Endothelial cell (in vitro differentiated cells): ENCODE results near the gene LPP. TPM values are rescaled to one million over a fixed set of nuclear protein-coding genes. Genes with fewer than 3 reads are reported as not detected.
A peak's percentile ranks its signal among the peaks of the same experiment; 100 is the strongest.

ENCODE experiments used
- DNase-seq: peaks from one replicate; pipeline ENCODE4 v3.0.0; 2021; ENCODE audit warnings: low spot score
- H3K27ac Mint-ChIP-seq: one replicate; pipeline ENCODE4 v1.8.0; 2021; ENCODE audit warnings: mixed read lengths, inconsistent platforms; ENCODE audit not compliant: unreplicated experiment
- H3K27me3 Mint-ChIP-seq: one replicate; pipeline ENCODE4 v1.8.0; 2021; ENCODE audit warnings: mild to moderate bottlenecking, moderate library complexity, mixed read lengths, inconsistent platforms; ENCODE audit not compliant: unreplicated experiment
- H3K36me3 Mint-ChIP-seq: one replicate; pipeline ENCODE4 v1.8.0; 2021; ENCODE audit warnings: mild to moderate bottlenecking, low read depth, mixed read lengths, inconsistent platforms; ENCODE audit not compliant: unreplicated experiment
- H3K4me1 Mint-ChIP-seq: one replicate; pipeline ENCODE4 v1.8.0; 2021; ENCODE audit warnings: mild to moderate bottlenecking, mixed read lengths, inconsistent platforms; ENCODE audit not compliant: unreplicated experiment
- H3K4me3 Mint-ChIP-seq: one replicate; pipeline ENCODE4 v1.8.0; 2021; ENCODE audit warnings: mild to moderate bottlenecking, mixed read lengths, inconsistent platforms; ENCODE audit not compliant: unreplicated experiment
- H3K9me3 Mint-ChIP-seq: one replicate; pipeline ENCODE4 v1.8.0; 2021; ENCODE audit warnings: mixed read lengths, inconsistent platforms; ENCODE audit not compliant: unreplicated experiment
- total RNA-seq: library from RNA; stranded (reverse); fragmentation: NEBNext Ultra II Directional; extraction: Animal tissue kit (Norgen Biotek cat#: 25700); gene quantifications from one replicate; pipeline ENCODE4 v1.2.1, GENCODE V29; 2021; ENCODE audit not compliant: unreplicated experiment
- TF ChIP-seq, protein P1 (sequence below): fragments of 200-600 bp; sonication (generic); IDR thresholded peaks from one replicate; pipeline ENCODE4 v1.5.0; 2021; ENCODE audit warnings: antibody characterized with exemption; ENCODE audit not compliant: unreplicated experiment

Gene LPP
- total RNA-seq, 1 donor from 2014 or later = 181 TPM

DNA sequence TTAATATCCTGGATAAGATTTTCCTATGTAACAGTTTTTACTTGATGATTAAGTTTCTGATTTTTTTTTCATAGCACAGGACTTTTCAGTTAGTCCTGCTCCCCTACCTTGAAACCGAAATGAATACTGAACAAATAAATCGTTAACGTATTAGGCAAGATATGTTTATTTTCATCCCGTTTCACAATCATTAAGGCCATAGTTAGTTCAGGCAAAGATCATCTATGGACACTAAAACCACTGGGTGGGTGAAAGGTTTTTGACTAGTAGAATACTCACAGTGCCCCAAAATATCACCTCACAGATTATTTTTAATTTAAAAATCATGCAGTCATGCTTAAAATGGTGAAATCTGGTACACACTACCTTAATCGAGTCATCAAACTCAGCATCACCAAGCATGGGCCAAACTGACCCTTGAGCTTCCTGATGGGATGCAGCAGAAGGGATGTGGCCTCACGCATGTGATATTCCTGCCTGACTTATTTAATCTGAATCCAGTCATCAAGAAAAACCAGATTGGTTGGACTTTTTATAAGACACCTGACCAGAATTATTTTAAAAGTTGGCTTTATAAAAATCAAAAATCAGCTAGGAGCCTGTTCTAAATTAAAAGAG lies 365.0 kb downstream of the LPP start:
- Mint-ChIP-seq H3K36me3 (peaks cover 4% of the 10 kb centered on the region), H3K4me1 (peaks cover 11% of the 10 kb centered on the region), H3K27me3 (peaks cover 2% of the 10 kb centered on the region), H3K9me3 (no peaks in the 10 kb centered on the region), H3K4me3 (no peak overlapping the region), H3K27ac (no peak overlapping the region)
- TF ChIP-seq, protein P1, sequence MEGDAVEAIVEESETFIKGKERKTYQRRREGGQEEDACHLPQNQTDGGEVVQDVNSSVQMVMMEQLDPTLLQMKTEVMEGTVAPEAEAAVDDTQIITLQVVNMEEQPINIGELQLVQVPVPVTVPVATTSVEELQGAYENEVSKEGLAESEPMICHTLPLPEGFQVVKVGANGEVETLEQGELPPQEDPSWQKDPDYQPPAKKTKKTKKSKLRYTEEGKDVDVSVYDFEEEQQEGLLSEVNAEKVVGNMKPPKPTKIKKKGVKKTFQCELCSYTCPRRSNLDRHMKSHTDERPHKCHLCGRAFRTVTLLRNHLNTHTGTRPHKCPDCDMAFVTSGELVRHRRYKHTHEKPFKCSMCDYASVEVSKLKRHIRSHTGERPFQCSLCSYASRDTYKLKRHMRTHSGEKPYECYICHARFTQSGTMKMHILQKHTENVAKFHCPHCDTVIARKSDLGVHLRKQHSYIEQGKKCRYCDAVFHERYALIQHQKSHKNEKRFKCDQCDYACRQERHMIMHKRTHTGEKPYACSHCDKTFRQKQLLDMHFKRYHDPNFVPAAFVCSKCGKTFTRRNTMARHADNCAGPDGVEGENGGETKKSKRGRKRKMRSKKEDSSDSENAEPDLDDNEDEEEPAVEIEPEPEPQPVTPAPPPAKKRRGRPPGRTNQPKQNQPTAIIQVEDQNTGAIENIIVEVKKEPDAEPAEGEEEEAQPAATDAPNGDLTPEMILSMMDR = no peak
- no peak for DNase-seq

DNA sequence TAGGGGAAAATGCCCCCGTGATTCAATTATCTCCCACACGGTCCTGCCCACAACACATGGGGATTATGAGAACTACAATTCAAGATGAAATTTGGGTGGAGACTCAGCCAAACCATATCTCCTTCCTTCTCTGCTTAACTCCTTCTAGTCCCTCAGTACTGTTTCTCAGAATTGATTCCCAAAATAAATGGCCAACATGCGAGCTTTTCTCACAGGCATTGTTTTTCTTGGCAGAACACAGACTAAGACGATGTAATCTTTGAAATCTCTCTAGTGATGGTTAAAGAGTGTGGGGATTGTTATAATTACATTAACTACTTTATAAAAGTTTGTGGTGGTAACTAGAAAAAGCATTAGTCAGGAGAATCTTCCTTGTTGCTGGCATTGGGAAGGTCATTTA lies 366.5 kb downstream of the LPP start:
- Mint-ChIP-seq H3K27ac (no peak overlapping the region), H3K9me3 (no peaks in the 10 kb centered on the region), H3K4me3 (no peak overlapping the region), H3K27me3 (no peaks in the 10 kb centered on the region), H3K4me1 (peaks cover 16% of the 10 kb centered on the region), H3K36me3 (peaks cover 13% of the 10 kb centered on the region)
- no peak for DNase-seq
- TF ChIP-seq, protein P1 = no peak

DNA sequence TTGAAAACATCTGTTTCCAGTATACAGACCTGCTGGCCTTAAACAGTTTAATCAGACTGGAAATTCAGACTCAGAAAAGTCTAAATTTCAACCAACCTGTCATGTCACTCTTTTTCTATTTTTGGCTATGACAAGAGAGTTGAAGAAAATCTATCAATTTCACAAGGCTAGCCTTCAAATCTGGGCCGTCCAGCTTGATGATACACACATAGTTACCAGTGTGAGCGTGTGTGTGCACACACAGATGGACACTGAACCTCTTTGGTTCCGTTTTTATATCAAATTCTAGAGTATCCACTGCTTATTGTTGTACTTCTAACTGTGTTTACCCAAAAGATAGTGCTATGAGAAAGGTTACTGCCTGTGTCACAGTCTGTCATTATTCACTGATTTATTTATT lies 368.2 kb downstream of the LPP start:
- H3K9me3 Mint-ChIP-seq = no peaks in the 10 kb centered on the region
- no peak overlapping the region for H3K4me3 Mint-ChIP-seq
- TF ChIP-seq, protein P1 = no peak
- H3K27me3 Mint-ChIP-seq = no peaks in the 10 kb centered on the region
- H3K4me1 Mint-ChIP-seq = peaks cover 16% of the 10 kb centered on the region
- H3K36me3 Mint-ChIP-seq = peaks cover 18% of the 10 kb centered on the region
- no peak for DNase-seq
- H3K27ac Mint-ChIP-seq = no peak overlapping the region

DNA sequence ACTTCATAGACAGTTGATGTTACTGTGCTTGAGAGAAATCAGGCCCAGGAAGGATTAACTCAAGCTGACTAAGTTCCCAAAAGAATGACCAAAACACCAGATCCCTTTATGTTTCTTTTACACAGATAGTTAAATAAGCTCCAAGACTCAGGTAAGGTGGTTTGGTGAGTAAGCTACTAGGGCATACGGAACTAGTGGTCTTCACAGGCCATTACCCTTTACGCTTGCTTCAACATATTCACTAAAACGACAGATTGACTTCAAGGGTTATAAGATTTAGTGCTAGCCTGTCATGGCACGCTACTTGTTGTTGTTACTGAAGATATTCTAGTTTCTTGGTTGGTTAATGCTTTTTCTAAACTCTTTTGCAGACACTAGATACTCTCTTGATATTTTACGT lies 369.3 kb downstream of the LPP start:
- Mint-ChIP-seq H3K27ac (no peak overlapping the region), H3K4me1 (peaks cover 16% of the 10 kb centered on the region)

DNA sequence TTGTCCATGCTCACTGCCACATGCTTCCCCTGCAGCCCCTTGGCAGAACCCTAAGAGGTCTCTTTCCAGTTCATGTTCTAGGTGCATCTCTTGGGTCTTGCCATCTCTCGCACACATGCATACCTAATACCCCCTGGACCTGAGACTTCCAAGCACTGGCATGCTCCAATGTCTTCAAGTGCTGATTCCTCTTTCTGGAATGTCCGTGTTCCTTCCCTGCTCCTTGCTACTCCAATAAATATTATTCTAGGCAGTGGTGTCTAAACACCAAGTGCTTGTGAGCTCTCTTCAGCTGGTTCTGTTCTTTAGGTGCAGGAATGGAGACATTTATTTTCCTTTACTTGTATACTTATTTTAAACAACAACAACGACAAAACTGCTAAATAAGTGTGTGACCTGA lies 370.1 kb downstream of the LPP start:
- H3K27me3 Mint-ChIP-seq = no peaks in the 10 kb centered on the region
- H3K9me3 Mint-ChIP-seq = no peaks in the 10 kb centered on the region
- H3K36me3 Mint-ChIP-seq = peaks cover 18% of the 10 kb centered on the region
- TF ChIP-seq, protein P1 = no peak
- no peak for DNase-seq
- peak overlapping the region; percentile 9 for H3K27ac Mint-ChIP-seq
- peaks cover 16% of the 10 kb centered on the region for H3K4me1 Mint-ChIP-seq
- no peak overlapping the region for H3K4me3 Mint-ChIP-seq

More for the DNA sequence above, 369.3 kb downstream of the LPP start:
- Mint-ChIP-seq H3K36me3 (peaks cover 18% of the 10 kb centered on the region), H3K9me3 (no peaks in the 10 kb centered on the region), H3K4me3 (no peak overlapping the region), H3K27me3 (no peaks in the 10 kb centered on the region)
- DNase-seq = no peak
- TF ChIP-seq, protein P1 = no peak
